H1 (cell line): Measurements from ENCODE around the gene HOXB7. TPM values are rescaled to one million over a fixed set of nuclear protein-coding genes. Genes with fewer than 3 reads are reported as not detected.

Source experiments
- CTCF ChIA-PET: fragments of 300-600 bp; sonication (Branson Sonifier 250); formaldehyde crosslinking; loops from one replicate; lab custom pipeline; 2021; ENCODE audit not compliant: partially characterized antibody; lab: Charles Lee
- POLR2A ChIA-PET: fragments of 300-600 bp; sonication (Branson Sonifier 250); formaldehyde crosslinking; loops from one replicate; lab custom pipeline; 2021; ENCODE audit warnings: inconsistent platforms; ENCODE audit not compliant: partially characterized antibody; lab: Charles Lee
- DNase-seq, 2 experiments: peaks; one replicate each; pipeline versions ENCODE4 v3.0.0 to v3.0.0-alpha.2; 2010 to 2022; ENCODE audit warnings: low spot score in 2 of 2, low read depth in 1 of 2, mixed read lengths in 1 of 2
- FAIRE-seq: peaks from 2 replicates; lab custom pipeline; 2011; peaks lifted over from hg19 to GRCh38; lab: Jason Lieb, UNC
- H2AFZ ChIP-seq: 2 replicates; pipeline ENCODE4 v1.8.1; 2012; ENCODE audit warnings: low read length, inconsistent platforms
- H2AK5ac ChIP-seq: 2 replicates; pipeline ENCODE4 v1.6.1; 2013; ENCODE audit warnings: low read depth, low read length
- H2BK120ac ChIP-seq: replicated peaks from 2 replicates; pipeline ENCODE3; 2013; ENCODE audit warnings: low read depth, low read length, inconsistent platforms
- H2BK12ac ChIP-seq: 2 replicates; pipeline ENCODE4 v1.6.1; 2013; ENCODE audit warnings: low read depth, low read length
- H2BK15ac ChIP-seq: 2 replicates; pipeline ENCODE4 v1.6.1; 2013; ENCODE audit warnings: low read length
- H2BK20ac ChIP-seq: 2 replicates; pipeline ENCODE4 v1.6.1; 2013; ENCODE audit warnings: low read length
- H2BK5ac ChIP-seq: 2 replicates; pipeline ENCODE4 v1.6.1; 2013; ENCODE audit warnings: low read depth, low read length
- H3K14ac ChIP-seq: 2 replicates; pipeline ENCODE4 v1.6.1; 2013; ENCODE audit warnings: inconsistent platforms; ENCODE audit not compliant: insufficient read length
- H3K18ac ChIP-seq: 2 replicates; pipeline ENCODE4 v1.6.1; 2013; ENCODE audit warnings: low read length; ENCODE audit errors: extremely low read depth
- H3K23ac ChIP-seq: 2 replicates; pipeline ENCODE4 v1.6.1; 2013; ENCODE audit warnings: inconsistent platforms; ENCODE audit not compliant: insufficient read length
- H3K23me2 ChIP-seq: 2 replicates; pipeline ENCODE4 v1.6.1; 2013; ENCODE audit warnings: low read depth, low read length
- H3K27ac ChIP-seq: 2 replicates; pipeline ENCODE4 v1.6.1; 2011; ENCODE audit warnings: low read depth, low read length, inconsistent platforms
- H3K27me3 ChIP-seq, 4 experiments: replicated peaks in 1 of 4; 1 replicate in 1 of 4; 2 replicates in 3 of 4; pipeline versions ENCODE4 v1.6.1 to v1.8.1; 2011 to 2013; ENCODE audit warnings: low read length in 3 of 4, mild to moderate bottlenecking in 3 of 4, inconsistent platforms in 2 of 4, mixed read lengths in 2 of 4, moderate library complexity in 1 of 4; ENCODE audit not compliant: control insufficient read depth in 3 of 4, insufficient read depth in 3 of 4; ENCODE audit errors: extremely low read depth in 1 of 4
- H3K36me3 ChIP-seq, 4 experiments: 2 replicates each; pipeline versions ENCODE4 v1.6.1 to v1.8.1; 2011 to 2013; ENCODE audit warnings: mild to moderate bottlenecking in 4 of 4, low read length in 3 of 4, moderate library complexity in 2 of 4, control low read depth in 1 of 4, inconsistent platforms in 1 of 4; ENCODE audit not compliant: insufficient read depth in 4 of 4, control insufficient read depth in 2 of 4
- H3K4ac ChIP-seq: replicated peaks from 2 replicates; pipeline ENCODE3; 2013; ENCODE audit warnings: low read length, low read depth, mixed read lengths, inconsistent platforms; ENCODE audit not compliant: insufficient read length
- H3K4me1 ChIP-seq, 4 experiments: replicated peaks in 1 of 4; 1 replicate in 1 of 4; 2 replicates in 3 of 4; pipeline versions ENCODE4 v1.6.1 to v1.8.1; 2011 to 2013; ENCODE audit warnings: low read length in 3 of 4, inconsistent platforms in 2 of 4, mixed read lengths in 1 of 4; ENCODE audit not compliant: insufficient read depth in 4 of 4, control insufficient read depth in 3 of 4
- H3K4me2 ChIP-seq, 2 experiments: 2 replicates each; pipeline versions ENCODE4 v1.6.1 to v1.8.1; 2011 to 2013; ENCODE audit warnings: low read depth in 2 of 2, low read length in 2 of 2, control low read depth in 1 of 2, inconsistent platforms in 1 of 2, mild to moderate bottlenecking in 1 of 2; ENCODE audit not compliant: insufficient read depth in 1 of 2
- H3K4me3 ChIP-seq, 4 experiments: fragments of 200-600, 300-600 bp in 1 of 4; sonication (generic), shearing (Covaris generic), sonication (Bioruptor Twin) in 1 of 4; 2 replicates each; pipeline versions ENCODE4 v1.5.1 to v1.8.1; 2011 to 2016; ENCODE audit warnings: low read length in 4 of 4, low read depth in 3 of 4, control low read depth in 2 of 4, inconsistent platforms in 2 of 4, mild to moderate bottlenecking in 2 of 4, mixed read lengths in 1 of 4, moderate library complexity in 1 of 4; ENCODE audit not compliant: insufficient read depth in 2 of 4; ENCODE audit errors: extremely low read depth in 1 of 4
- H3K56ac ChIP-seq: replicated peaks from 2 replicates; pipeline ENCODE3; 2013; ENCODE audit warnings: low read depth, mild to moderate bottlenecking, mixed read lengths, low read length, inconsistent platforms; ENCODE audit not compliant: insufficient read length
- H3K79me1 ChIP-seq: 2 replicates; pipeline ENCODE4 v1.6.1; 2013; ENCODE audit warnings: low read depth, low read length, control low read depth
- H3K79me2 ChIP-seq, 2 experiments: 2 replicates each; pipeline versions ENCODE4 v1.6.1 to v1.8.1; 2012 to 2013; ENCODE audit warnings: low read length in 2 of 2, mild to moderate bottlenecking in 2 of 2, inconsistent platforms in 1 of 2; ENCODE audit not compliant: insufficient read depth in 2 of 2, control insufficient read depth in 1 of 2
- H3K9ac ChIP-seq, 4 experiments: replicated peaks in 1 of 4; 1 replicate in 1 of 4; 2 replicates in 3 of 4; pipeline versions ENCODE4 v1.6.1 to v1.8.1; 2011 to 2013; ENCODE audit warnings: low read depth in 3 of 4, low read length in 3 of 4, control low read depth in 2 of 4, mild to moderate bottlenecking in 2 of 4, moderate library complexity in 2 of 4, inconsistent platforms in 1 of 4; ENCODE audit errors: extremely low read depth in 1 of 4
- H3K9me3 ChIP-seq, 2 experiments: 2 replicates each; pipeline versions ENCODE4 v1.6.1 to v1.8.1; 2012 to 2013; ENCODE audit warnings: mild to moderate bottlenecking in 2 of 2, moderate library complexity in 2 of 2, control low read depth in 1 of 2, inconsistent platforms in 1 of 2, low read depth in 1 of 2, low read length in 1 of 2, mixed read lengths in 1 of 2; ENCODE audit not compliant: insufficient read depth in 2 of 2
- H4K20me1 ChIP-seq, 2 experiments: replicated peaks in 1 of 2; 2 replicates each; pipeline versions ENCODE3 to v1.8.1; 2011 to 2013; ENCODE audit warnings: inconsistent platforms in 2 of 2, low read length in 2 of 2, mild to moderate bottlenecking in 1 of 2; ENCODE audit not compliant: insufficient read depth in 2 of 2, control insufficient read depth in 1 of 2
- H4K5ac ChIP-seq: 2 replicates; pipeline ENCODE4 v1.6.1; 2013; ENCODE audit warnings: low read length, low read depth, mixed read lengths, inconsistent platforms; ENCODE audit not compliant: insufficient read length
- H4K8ac ChIP-seq: 2 replicates; pipeline ENCODE4 v1.8.0; 2013; ENCODE audit warnings: mild to moderate bottlenecking, moderate library complexity, low read length, inconsistent platforms; ENCODE audit not compliant: insufficient read depth; ENCODE audit errors: extremely low read depth
- H4K91ac ChIP-seq: replicated peaks from 2 replicates; pipeline ENCODE3; 2013; ENCODE audit warnings: low read length, mixed read lengths, inconsistent platforms; ENCODE audit not compliant: insufficient read length
- ATF3 ChIP-seq: IDR thresholded peaks from 2 replicates; pipeline ENCODE4 v1.6.1; 2011; ENCODE audit warnings: low read depth, mild to moderate bottlenecking, low read length; ENCODE audit not compliant: insufficient read depth
- BRCA1 ChIP-seq: IDR thresholded peaks from 2 replicates; pipeline ENCODE4 v1.6.1; 2012; ENCODE audit warnings: low read depth, low read length, improper control_type of control experiment
- EP300 ChIP-seq, 2 experiments: IDR thresholded peaks; 1 replicate in 1 of 2; 2 replicates in 1 of 2; pipeline ENCODE4 v1.6.1; 2011 to 2012; ENCODE audit warnings: low read depth in 2 of 2, low read length in 2 of 2, mild to moderate bottlenecking in 2 of 2, borderline replicate concordance in 1 of 2, inconsistent platforms in 1 of 2, moderate library complexity in 1 of 2
- FOSL1 ChIP-seq: IDR thresholded peaks from 2 replicates; pipeline ENCODE4 v1.6.1; 2011; ENCODE audit warnings: mild to moderate bottlenecking, low read depth, low read length, moderate library complexity; ENCODE audit not compliant: insufficient read depth
- HDAC2 ChIP-seq, 2 experiments: fragments of 300-600 bp in 1 of 2; sonication (generic) in 1 of 2; IDR thresholded peaks; 2 replicates each; pipeline ENCODE4 v1.6.1; 2011 to 2012; ENCODE audit warnings: low read depth in 2 of 2, low read length in 2 of 2, mild to moderate bottlenecking in 2 of 2, moderate library complexity in 2 of 2, borderline replicate concordance in 1 of 2, inconsistent platforms in 1 of 2
- JUN ChIP-seq: IDR thresholded peaks from 2 replicates; pipeline ENCODE4 v1.6.1; 2011; ENCODE audit warnings: low read depth, mild to moderate bottlenecking, improper control_type of control experiment, low read length
- KDM1A ChIP-seq: fragments of 200-600, 300-600 bp; sonication (generic); IDR thresholded peaks from 2 replicates; pipeline ENCODE4 v1.7.1; 2016; ENCODE audit warnings: mild to moderate bottlenecking, low read length, borderline replicate concordance
- RNF2 ChIP-seq: fragments of 200-900, 300-1000 bp; sonication (generic); IDR thresholded peaks from 2 replicates; pipeline ENCODE4 v1.7.1; 2016; ENCODE audit warnings: borderline replicate concordance, low read depth, mild to moderate bottlenecking, antibody characterized with exemption, low read length; ENCODE audit not compliant: poor library complexity, severe bottlenecking; ENCODE audit errors: missing control alignments
- SP1 ChIP-seq: IDR thresholded peaks from 2 replicates; pipeline ENCODE4 v1.6.1; 2011; ENCODE audit warnings: low read depth, low read length
- TAF7 ChIP-seq: optimal IDR thresholded peaks from 2 replicates; pipeline ENCODE3; 2011; ENCODE audit warnings: low read depth, mild to moderate bottlenecking, inconsistent platforms, low read length, moderate library complexity, borderline replicate concordance
- TEAD4 ChIP-seq: IDR thresholded peaks from 2 replicates; pipeline ENCODE4 v1.6.1; 2012; ENCODE audit warnings: low read depth, low read length, inconsistent platforms, mixed read lengths
- polyA plus RNA-seq, 7 experiments: library from polyadenylated mRNA; depleted of rRNA in 3 of 7; stranded (reverse) in 5 of 7; unstranded in 2 of 7; fragments of >200 nt in 5 of 7; fragments of 200-250 nt in 2 of 7; gene quantifications; 1 replicate in 5 of 7; 2 replicates in 1 of 7; 4 replicates in 1 of 7; pipeline versions ENCODE4 v1.2.1 to v1.2.3, GENCODE V29; 2011 to 2013; ENCODE audit warnings: missing spikeins in 2 of 7, mixed read lengths in 2 of 7
- total RNA-seq: library from RNA; stranded (reverse); fragmentation: NEBNext Ultra II Directional; extraction: Animal tissue kit (Norgen Biotek cat#: 25700); gene quantifications from 2 replicates; pipeline ENCODE4 v1.2.1, GENCODE V29; 2021

The HOXB7 gene
- total and polyA plus RNA-seq, 2 of the 8 experiments (the other 6 are each of a cell fraction or from before 2014, with no cell fraction given), result not detected

GRCh38 chr17:48655913-48656312, 45.1 kb upstream of the HOXB7 start:
- Histone ChIP-seq H2AFZ (no peak overlapping the region), H4K91ac (no peak overlapping the region), H3K79me1 (no peaks in the 10 kb centered on the region), H2BK12ac (no peak overlapping the region), H4K5ac (no peak overlapping the region), H3K23me2 (no peaks in the 10 kb centered on the region), H3K27ac (no peak overlapping the region), H3K36me3 (no peaks in the 10 kb centered on the region), H2BK20ac (no peak overlapping the region), H3K18ac (no peak overlapping the region), H3K27me3 (peaks cover 0 to 8% (median 4%) of the 10 kb centered on the region in 4 experiments; a peak in 3 of 7 replicates), H2AK5ac (no peak overlapping the region), H3K4me2 (no peak overlapping the region), H3K9ac (no peak overlapping the region), H3K79me2 (no peaks in the 10 kb centered on the region), H4K8ac (no peak overlapping the region), H3K4me1 (no peaks in the 10 kb centered on the region), H3K14ac (no peak overlapping the region), H2BK5ac (no peak overlapping the region), H3K56ac (no peak overlapping the region), H4K20me1 (no peaks in the 10 kb centered on the region), H3K23ac (no peak overlapping the region), H2BK120ac (no peak overlapping the region), H2BK15ac (no peak overlapping the region), H3K4ac (no peak overlapping the region), H3K4me3 (no peak overlapping the region), H3K9me3 (no peaks in the 10 kb centered on the region)
- no peak for DNase-seq
- ChIA-PET CTCF (interaction anchor here (0.9 to 1.7 kb wide), 7 partner anchors 8 to 149 kb away, joined by 3 to 7 read pairs (median 4); no protein-coding TSS in a partner anchor), POLR2A (no interaction called here)
- TF ChIP-seq RNF2, result no peak
- no peak for TF ChIP-seq KDM1A
- TF ChIP-seq BRCA1, result no peak
- TF ChIP-seq TEAD4, result no peak
- TF ChIP-seq ATF3, result no peak
- no peak for TF ChIP-seq FOSL1
- no peak for TF ChIP-seq EP300 (IDR thresholded peaks at IDR 0.05; ENCODE audit: borderline replicate concordance in 1 of 2, low read depth in 2 of 2, low read length in 2 of 2)
- no peak for TF ChIP-seq JUN
- no peak for TF ChIP-seq HDAC2 (IDR thresholded peaks at IDR 0.05; ENCODE audit: borderline replicate concordance in 1 of 2, low read depth in 2 of 2, low read length in 2 of 2)
- TF ChIP-seq TAF7, result no peak
- TF ChIP-seq SP1, result no peak
- FAIRE-seq, result no peak
